NB4 (cell line): ENCODE data around the gene ENC1.

ENCODE experiments used
- CTCF ChIP-seq: IDR thresholded peaks from one replicate; pipeline ENCODE4 v1.5.1; 2012; ENCODE audit warnings: low read depth, low read length
- POLR2A ChIP-seq: IDR thresholded peaks from 2 replicates; pipeline ENCODE4 v1.6.1; 2011; ENCODE audit warnings: mild to moderate bottlenecking; ENCODE audit not compliant: insufficient read length; ENCODE audit errors: extremely low read depth

- TF ChIP-seq POLR2A (no peak), CTCF (no peak)
These were observed 46.1 kb downstream of the ENC1 start for GRCh38 chr5:74594137-74595040.
